Limb (tissue), 2 donors: ENCODE data around the gene MAGEF1.

ENCODE experiments used
- DNase-seq, 2 donors: peaks; one replicate each; pipeline ENCODE4 v3.0.0-alpha.2; 2016; ENCODE audit errors: extremely low spot score in 2 of 2

MAGEF1 gene

GRCh38 chr3:184670091-184670602, 41.7 kb downstream of the MAGEF1 start:
- no peak for DNase-seq

GRCh38 chr3:184669578-184669977, 42.3 kb downstream of the MAGEF1 start:
- DNase-seq, result no peak

- no peak for DNase-seq
Measured at GRCh38 chr3:184666442-184666841, 45.4 kb downstream of the MAGEF1 start.

GRCh38 chr3:184665101-184665500, 46.8 kb downstream of the MAGEF1 start:
- DNase-seq, result no peak

- DNase-seq, result no peak
Measured at GRCh38 chr3:184663756-184664155, 48.1 kb downstream of the MAGEF1 start.

GRCh38 chr3:184663356-184663755, 48.5 kb downstream of the MAGEF1 start:
- no peak for DNase-seq

GRCh38 chr3:184662187-184662586, 49.7 kb downstream of the MAGEF1 start:
- DNase-seq, result no peak

GRCh38 chr3:184660931-184661330, 50.9 kb downstream of the MAGEF1 start:
- DNase-seq, result no peak
